Measurements from ENCODE around the gene LATS1. TPM values are rescaled to one million over a fixed set of nuclear protein-coding genes. Genes with fewer than 3 reads are reported as not detected.
"Not testable (repeated sequence)": the region's sequence is repeated elsewhere in the genome, so short reads cannot be mapped to it uniquely, and the experiment has no call there.

Gene LATS1
- total RNA-seq, 4 donors from 2014 or later = 21.0 to 25.8 (median 24.3) TPM

- peak overlapping the region in 1 of 4 donors; percentile 66 for H3K4me3 ChIP-seq
- no peaks in the 10 kb centered on the region for H3K27me3 ChIP-seq
- no peak overlapping the region for H3K27ac ChIP-seq
- no peak for TF ChIP-seq CTCF (IDR thresholded peaks at IDR 0.05)
- TF ChIP-seq POLR2A (IDR thresholded peaks at IDR 0.05) = no peak
- no peak for TF ChIP-seq EP300 (IDR thresholded peaks at IDR 0.05)
- peaks cover 0 to 60% (median 13%) of the 10 kb centered on the region in 4 donors for H3K4me1 ChIP-seq
- H3K36me3 ChIP-seq = no peaks in the 10 kb centered on the region
- no peaks in the 10 kb centered on the region for H3K9me3 ChIP-seq
- DNase-seq (ENCODE audit: low spot score in 2 of 2) = no peak
- WGBS, 2 donors = 84 to 92% methylated on average over 8 of the region's 8 CpGs
Observed at GRCh38 chr6:149751239-149751638, 33.3 kb upstream of the LATS1 start.

GRCh38 chr6:149750136-149750609 is 32.3 kb upstream of the LATS1 start:
- Histone ChIP-seq H3K36me3 (no peaks in the 10 kb centered on the region), H3K4me3 (peak overlapping the region; percentile 66 to 98 (median 82)), H3K4me1 (peaks cover 0 to 58% (median 18%) of the 10 kb centered on the region in 4 donors), H3K27me3 (no peaks in the 10 kb centered on the region), H3K9me3 (no peaks in the 10 kb centered on the region), H3K27ac (peak overlapping the region; percentile 81 to 94 (median 84))
- TF ChIP-seq CTCF (IDR thresholded peaks at IDR 0.05) (no peak), POLR2A (IDR thresholded peaks at IDR 0.05) (no peak), EP300 (IDR thresholded peaks at IDR 0.05) (no peak)
- 1 to 2% methylated on average over 21 to 23 of the region's 25 CpGs for WGBS, 2 donors
- DNase-seq (ENCODE audit: low spot score in 2 of 2) = peak in 1 of 2 donors; percentile 16

- Histone ChIP-seq H3K4me3 (peak within 1 kb of the TSS; percentile 66 to 98 (median 82)), H3K9me3 (no peaks in the 10 kb centered on the region), H3K4me1 (peaks cover 0 to 63% (median 19%) of the 10 kb centered on the region in 4 donors), H3K27me3 (no peaks in the 10 kb centered on the region), H3K36me3 (no peaks in the 10 kb centered on the region), H3K27ac (peak within 1 kb of the TSS; percentile 81 to 94 (median 84))
- WGBS, 2 donors = 0% methylated on average over 34 to 42 of the region's 60 CpGs
- TF ChIP-seq CTCF (IDR thresholded peaks at IDR 0.05) (peak in 1 of 5 experiments; percentile 32), EP300 (IDR thresholded peaks at IDR 0.05) (peak; percentile 37 to 92), POLR2A (IDR thresholded peaks at IDR 0.05) (peak; percentile 33 to 75)
- DNase-seq (ENCODE audit: low spot score in 2 of 2) = peak; percentile 70 to 83
Observed at GRCh38 chr6:149749594-149750135, 31.8 kb upstream of the LATS1 start, which contains the start of gene PCMT1. PCMT1 (plus strand) TSS chr6:149749741; CDS start chr6:149749902, 161 bp downstream.

GRCh38 chr6:149749082-149749593 is 31.2 kb upstream of the LATS1 start:
- H3K36me3 ChIP-seq; H3K27me3 ChIP-seq; H3K9me3 ChIP-seq; DNase-seq (ENCODE audit: low spot score in 2 of 2): not testable (repeated sequence)
- peak overlapping the region; percentile 81 to 94 (median 84) for H3K27ac ChIP-seq
- WGBS, 2 donors = 1% methylated on average over 15 of the region's 38 CpGs; no CpG with 5 or more reads in 1 of the 2 donors
- H3K4me3 ChIP-seq = peak overlapping the region; percentile 66 to 98 (median 82)
- peaks cover 0 to 65% (median 19%) of the 10 kb centered on the region in 4 donors for H3K4me1 ChIP-seq

- peak within 1 kb of the TSS; percentile 46 to 90 (median 77) for H3K4me3 ChIP-seq
- no peaks in the 10 kb centered on the region for H3K27me3 ChIP-seq
- DNase-seq (ENCODE audit: low spot score in 2 of 2) = peak; percentile 92 to 97
- TF ChIP-seq CTCF (IDR thresholded peaks at IDR 0.05) (peak; percentile 47 to 90 (median 53)), POLR2A (IDR thresholded peaks at IDR 0.05) (peak in 1 of 2 donors; percentile 22), EP300 (IDR thresholded peaks at IDR 0.05) (peak in 1 of 2 donors; percentile 92)
- WGBS, 2 donors = 6% methylated on average over 41 of the region's 41 CpGs
- H3K9me3 ChIP-seq = no peaks in the 10 kb centered on the region
- peaks cover 0 to 45% (median 15%) of the 10 kb centered on the region in 4 donors for H3K4me1 ChIP-seq
- H3K27ac ChIP-seq = peak within 1 kb of the TSS; percentile 11 to 87 (median 84)
- H3K36me3 ChIP-seq = peaks cover 0 to 33% (median 10%) of the 10 kb centered on the region in 3 donors
Observed at GRCh38 chr6:149746147-149746946, 28.4 kb upstream of the LATS1 start, which contains the start of gene NUP43. NUP43 (minus strand) TSS chr6:149746529; CDS start chr6:149746495, 34 bp downstream.

- peak overlapping the region in 2 of 4 donors; percentile 72 to 82 for H3K4me3 ChIP-seq
- H3K36me3 ChIP-seq = peaks cover 0 to 44% (median 10%) of the 10 kb centered on the region in 3 donors
- DNase-seq (ENCODE audit: low spot score in 2 of 2); H3K9me3 ChIP-seq; H3K27me3 ChIP-seq; H3K27ac ChIP-seq: not testable (repeated sequence)
- peaks cover 0 to 34% (median 6%) of the 10 kb centered on the region in 4 donors for H3K4me1 ChIP-seq
- WGBS, 2 donors = 76 to 82% methylated on average over 10 of the region's 10 CpGs
Observed at GRCh38 chr6:149745252-149745651, 27.4 kb upstream of the LATS1 start.
